HL-60 (cell line): ENCODE data around the gene USP6.

Experiments used
- DNase-seq, 2 experiments: peaks; one replicate each; pipeline ENCODE4 v3.0.0-alpha.2; 2010 to 2020; ENCODE audit warnings: low read depth in 1 of 2, low spot score in 1 of 2
- H3K27ac ChIP-seq: fragments of 250-450 bp; sonication (Bioruptor Pico); replicated peaks from 2 replicates; pipeline ENCODE4 v1.5.1; 2020; ENCODE audit warnings: mild to moderate bottlenecking, moderate library complexity
- H3K27me3 ChIP-seq: fragments of 250-450 bp; sonication (Bioruptor Pico); 2 replicates; pipeline ENCODE4 v1.5.1; 2021; ENCODE audit warnings: mild to moderate bottlenecking, moderate library complexity; ENCODE audit not compliant: insufficient read depth, poor library complexity, severe bottlenecking
- H3K4me3 ChIP-seq: replicated peaks from 2 replicates; pipeline ENCODE4 v1.5.1; 2011; ENCODE audit warnings: mild to moderate bottlenecking, control low read depth, low read length; ENCODE audit not compliant: insufficient read depth
- GABPA ChIP-seq: IDR thresholded peaks from 2 replicates; pipeline ENCODE4 v1.6.1; 2012; ENCODE audit warnings: low read depth
- POLR2AphosphoS5 ChIP-seq: IDR thresholded peaks from 2 replicates; pipeline ENCODE4 v1.6.1; 2012; ENCODE audit warnings: low read depth
- SPI1 ChIP-seq: IDR thresholded peaks from 2 replicates; pipeline ENCODE4 v1.6.1; 2012; ENCODE audit warnings: low read depth, mild to moderate bottlenecking, borderline replicate concordance
- TF ChIP-seq, protein P1 (sequence below): IDR thresholded peaks from 2 replicates; pipeline ENCODE4 v1.6.1; 2012; ENCODE audit warnings: low read depth; ENCODE audit not compliant: insufficient replicate concordance
- TF ChIP-seq, protein P2 (sequence below): IDR thresholded peaks from one replicate; pipeline ENCODE4 v1.5.1; 2011; ENCODE audit warnings: low read length, control low read depth, inconsistent platforms; ENCODE audit not compliant: insufficient read depth

USP6 gene

DNA sequence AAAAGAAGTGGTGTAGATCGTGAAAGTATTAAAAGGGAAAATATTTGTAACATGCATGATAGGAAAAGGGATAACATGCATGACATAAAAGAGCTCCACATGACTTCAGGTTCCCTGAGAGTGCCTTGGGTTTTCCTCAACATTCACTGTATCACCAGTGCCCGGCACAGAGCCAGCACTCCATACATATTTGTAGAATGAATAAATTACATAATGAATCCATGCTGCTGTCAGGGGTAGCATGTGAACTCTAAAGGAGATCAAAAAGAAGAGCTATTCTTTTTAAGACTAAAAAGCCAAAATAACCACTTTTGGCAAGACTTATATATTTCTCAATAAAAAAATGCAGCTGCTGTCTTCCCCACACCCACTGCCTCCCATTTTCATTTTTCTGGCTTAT lies 78.5 kb downstream of the USP6 start:
- Histone ChIP-seq H3K27me3 (no peaks in the 10 kb centered on the region), H3K27ac (no peak overlapping the region), H3K4me3 (no peak overlapping the region)
- no peak for DNase-seq
- no peak for TF ChIP-seq GABPA
- TF ChIP-seq, protein P1, sequence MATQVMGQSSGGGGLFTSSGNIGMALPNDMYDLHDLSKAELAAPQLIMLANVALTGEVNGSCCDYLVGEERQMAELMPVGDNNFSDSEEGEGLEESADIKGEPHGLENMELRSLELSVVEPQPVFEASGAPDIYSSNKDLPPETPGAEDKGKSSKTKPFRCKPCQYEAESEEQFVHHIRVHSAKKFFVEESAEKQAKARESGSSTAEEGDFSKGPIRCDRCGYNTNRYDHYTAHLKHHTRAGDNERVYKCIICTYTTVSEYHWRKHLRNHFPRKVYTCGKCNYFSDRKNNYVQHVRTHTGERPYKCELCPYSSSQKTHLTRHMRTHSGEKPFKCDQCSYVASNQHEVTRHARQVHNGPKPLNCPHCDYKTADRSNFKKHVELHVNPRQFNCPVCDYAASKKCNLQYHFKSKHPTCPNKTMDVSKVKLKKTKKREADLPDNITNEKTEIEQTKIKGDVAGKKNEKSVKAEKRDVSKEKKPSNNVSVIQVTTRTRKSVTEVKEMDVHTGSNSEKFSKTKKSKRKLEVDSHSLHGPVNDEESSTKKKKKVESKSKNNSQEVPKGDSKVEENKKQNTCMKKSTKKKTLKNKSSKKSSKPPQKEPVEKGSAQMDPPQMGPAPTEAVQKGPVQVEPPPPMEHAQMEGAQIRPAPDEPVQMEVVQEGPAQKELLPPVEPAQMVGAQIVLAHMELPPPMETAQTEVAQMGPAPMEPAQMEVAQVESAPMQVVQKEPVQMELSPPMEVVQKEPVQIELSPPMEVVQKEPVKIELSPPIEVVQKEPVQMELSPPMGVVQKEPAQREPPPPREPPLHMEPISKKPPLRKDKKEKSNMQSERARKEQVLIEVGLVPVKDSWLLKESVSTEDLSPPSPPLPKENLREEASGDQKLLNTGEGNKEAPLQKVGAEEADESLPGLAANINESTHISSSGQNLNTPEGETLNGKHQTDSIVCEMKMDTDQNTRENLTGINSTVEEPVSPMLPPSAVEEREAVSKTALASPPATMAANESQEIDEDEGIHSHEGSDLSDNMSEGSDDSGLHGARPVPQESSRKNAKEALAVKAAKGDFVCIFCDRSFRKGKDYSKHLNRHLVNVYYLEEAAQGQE = no peak
- no peak for TF ChIP-seq POLR2AphosphoS5
- no peak for TF ChIP-seq SPI1
- TF ChIP-seq, protein P2, sequence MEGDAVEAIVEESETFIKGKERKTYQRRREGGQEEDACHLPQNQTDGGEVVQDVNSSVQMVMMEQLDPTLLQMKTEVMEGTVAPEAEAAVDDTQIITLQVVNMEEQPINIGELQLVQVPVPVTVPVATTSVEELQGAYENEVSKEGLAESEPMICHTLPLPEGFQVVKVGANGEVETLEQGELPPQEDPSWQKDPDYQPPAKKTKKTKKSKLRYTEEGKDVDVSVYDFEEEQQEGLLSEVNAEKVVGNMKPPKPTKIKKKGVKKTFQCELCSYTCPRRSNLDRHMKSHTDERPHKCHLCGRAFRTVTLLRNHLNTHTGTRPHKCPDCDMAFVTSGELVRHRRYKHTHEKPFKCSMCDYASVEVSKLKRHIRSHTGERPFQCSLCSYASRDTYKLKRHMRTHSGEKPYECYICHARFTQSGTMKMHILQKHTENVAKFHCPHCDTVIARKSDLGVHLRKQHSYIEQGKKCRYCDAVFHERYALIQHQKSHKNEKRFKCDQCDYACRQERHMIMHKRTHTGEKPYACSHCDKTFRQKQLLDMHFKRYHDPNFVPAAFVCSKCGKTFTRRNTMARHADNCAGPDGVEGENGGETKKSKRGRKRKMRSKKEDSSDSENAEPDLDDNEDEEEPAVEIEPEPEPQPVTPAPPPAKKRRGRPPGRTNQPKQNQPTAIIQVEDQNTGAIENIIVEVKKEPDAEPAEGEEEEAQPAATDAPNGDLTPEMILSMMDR = no peak

DNA sequence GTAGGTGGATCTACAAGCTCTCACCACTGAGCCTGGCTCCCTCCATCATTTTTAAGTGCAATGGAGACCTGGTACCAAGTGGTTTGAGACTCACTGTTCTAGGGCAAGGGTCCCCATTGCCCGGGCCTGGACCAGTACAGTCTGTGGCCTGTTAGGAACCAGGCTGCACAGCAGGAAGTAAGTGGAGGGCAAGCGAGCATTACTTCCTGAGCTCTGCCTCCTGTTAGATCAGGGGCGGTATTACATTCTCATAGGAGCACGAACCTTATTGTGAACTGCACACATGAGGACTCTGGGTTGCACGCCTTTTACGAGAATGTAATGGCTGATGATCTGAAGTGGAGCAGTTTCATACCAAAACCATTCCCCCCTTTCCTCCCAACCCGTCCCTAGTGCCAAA lies 82.6 kb downstream of the USP6 start:
- TF ChIP-seq, protein P1 = no peak
- TF ChIP-seq, protein P2 = no peak
- TF ChIP-seq SPI1 = no peak
- no peak for DNase-seq
- H3K27ac ChIP-seq = no peak overlapping the region

DNA sequence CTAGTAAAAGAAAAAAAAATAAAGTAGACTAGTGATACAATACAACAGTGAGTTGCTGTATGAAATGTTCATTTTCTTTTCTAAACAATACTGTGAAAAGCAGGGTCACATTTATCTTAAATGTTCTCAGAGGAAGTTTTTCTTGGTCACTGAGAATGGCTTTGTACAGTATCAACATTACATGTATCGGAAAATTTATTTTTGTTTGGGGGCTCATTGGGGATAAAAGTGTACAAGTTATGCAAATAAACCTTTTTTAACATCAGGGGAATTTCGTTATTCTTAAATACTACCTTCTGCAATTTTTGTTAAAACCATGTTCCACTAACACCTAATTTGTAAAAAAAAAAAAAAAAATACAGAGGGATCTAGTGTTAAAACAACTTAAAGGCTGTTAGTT lies 84.5 kb downstream of the USP6 start:
- TF ChIP-seq SPI1 (no peak), POLR2AphosphoS5 (no peak), GABPA (no peak)
- TF ChIP-seq, protein P1 = no peak
- TF ChIP-seq, protein P2 = no peak
- DNase-seq = no peak
- no peak overlapping the region for H3K4me3 ChIP-seq
- no peak overlapping the region for H3K27ac ChIP-seq
- H3K27me3 ChIP-seq = no peaks in the 10 kb centered on the region

More for the DNA sequence above, 82.6 kb downstream of the USP6 start:
- Histone ChIP-seq H3K4me3 (no peak overlapping the region), H3K27me3 (no peaks in the 10 kb centered on the region)
